ENCODE data around the gene RAP2C. TPM values are rescaled to one million over a fixed set of nuclear protein-coding genes. Genes with fewer than 3 reads are reported as not detected.

The RAP2C gene
- total RNA-seq, 1 donor from 2014 or later = 11.8 TPM

GRCh38 chrX:132257116-132257515 lies 37.9 kb upstream of the RAP2C start:
- no peaks in the 10 kb centered on the region for H3K36me3 ChIP-seq
- intact Hi-C loops (cut with DNase I) = no loop called here

GRCh38 chrX:132236121-132236520 lies 16.9 kb upstream of the RAP2C start:
- intact Hi-C loops (cut with DNase I) = no loop called here
- TF ChIP-seq POLR2A (IDR thresholded peaks at IDR 0.05) (no peak), CTCF (IDR thresholded peaks at IDR 0.05) (no peak), POLR2AphosphoS5 (IDR thresholded peaks at IDR 0.05; ENCODE audit: insufficient read depth in 1 of 2, low read depth in 1 of 2) (no peak)
- DNase-seq (ENCODE audit: extremely low spot score in 2 of 2) = no peak

More at GRCh38 chrX:132257116-132257515, 37.9 kb upstream of the RAP2C start:
- TF ChIP-seq POLR2AphosphoS5 (IDR thresholded peaks at IDR 0.05; ENCODE audit: insufficient read depth in 1 of 2, low read depth in 1 of 2) = no peak
- no peak for TF ChIP-seq CTCF (IDR thresholded peaks at IDR 0.05)
- TF ChIP-seq POLR2A (IDR thresholded peaks at IDR 0.05) = no peak
- Histone ChIP-seq H3K27me3 (no peaks in the 10 kb centered on the region), H3K9me3 (no peaks in the 10 kb centered on the region), H3K27ac (no peak overlapping the region), H3K4me1 (no peaks in the 10 kb centered on the region), H3K4me3 (no peak overlapping the region)
- no peak for DNase-seq (ENCODE audit: extremely low spot score in 2 of 2)

GRCh38 chrX:132235488-132235887 lies 16.2 kb upstream of the RAP2C start:
- intact Hi-C loops (cut with DNase I) = no loop called here
- TF ChIP-seq POLR2A (IDR thresholded peaks at IDR 0.05) (no peak), CTCF (IDR thresholded peaks at IDR 0.05) (no peak), POLR2AphosphoS5 (IDR thresholded peaks at IDR 0.05; ENCODE audit: insufficient read depth in 1 of 2, low read depth in 1 of 2) (no peak)

More at GRCh38 chrX:132236121-132236520, 16.9 kb upstream of the RAP2C start:
- Histone ChIP-seq H3K27me3 (no peaks in the 10 kb centered on the region), H3K4me3 (no peak overlapping the region), H3K9me3 (no peaks in the 10 kb centered on the region), H3K27ac (no peak overlapping the region), H3K4me1 (no peaks in the 10 kb centered on the region), H3K36me3 (no peaks in the 10 kb centered on the region)

GRCh38 chrX:132231587-132231986 lies 12.3 kb upstream of the RAP2C start:
- H3K9me3 ChIP-seq = no peaks in the 10 kb centered on the region

More at GRCh38 chrX:132235488-132235887, 16.2 kb upstream of the RAP2C start:
- Histone ChIP-seq H3K9me3 (no peaks in the 10 kb centered on the region), H3K4me1 (no peaks in the 10 kb centered on the region), H3K4me3 (no peak overlapping the region), H3K36me3 (no peaks in the 10 kb centered on the region), H3K27ac (no peak overlapping the region), H3K27me3 (no peaks in the 10 kb centered on the region)
- DNase-seq (ENCODE audit: extremely low spot score in 2 of 2) = no peak

More at GRCh38 chrX:132231587-132231986, 12.3 kb upstream of the RAP2C start:
- no peak overlapping the region for H3K4me3 ChIP-seq
- TF ChIP-seq POLR2AphosphoS5 (IDR thresholded peaks at IDR 0.05; ENCODE audit: insufficient read depth in 1 of 2, low read depth in 1 of 2) (no peak), CTCF (IDR thresholded peaks at IDR 0.05) (no peak), POLR2A (IDR thresholded peaks at IDR 0.05) (no peak)
- H3K4me1 ChIP-seq = no peaks in the 10 kb centered on the region
- no peaks in the 10 kb centered on the region for H3K36me3 ChIP-seq
- no peak for DNase-seq (ENCODE audit: extremely low spot score in 2 of 2)
- H3K27ac ChIP-seq = no peak overlapping the region
- intact Hi-C loops (cut with DNase I) = no loop called here
- no peaks in the 10 kb centered on the region for H3K27me3 ChIP-seq
